ENCODE data around the gene MGLL.

MGLL gene

GRCh38 chr3:127817406-127817841 lies 4.9 kb downstream of the MGLL start:
- H3K4me3 Mint-ChIP-seq, result no peak overlapping the region
- H3K27me3 Mint-ChIP-seq, result peaks cover 61% of the 10 kb centered on the region
- ATAC-seq (replicated peaks; ENCODE audit: extremely low read depth, poor library complexity, severe bottlenecking) (no peak), DNase-seq (ENCODE audit: low spot score in 2 of 2) (no peak)
- no peaks in the 10 kb centered on the region for H3K36me3 Mint-ChIP-seq (ENCODE audit: insufficient read depth)
- no peaks in the 10 kb centered on the region for H3K4me1 Mint-ChIP-seq
- no peaks in the 10 kb centered on the region for H3K9me3 Mint-ChIP-seq
- no peak overlapping the region for H3K27ac Mint-ChIP-seq (ENCODE audit: low read depth)

- ATAC-seq (replicated peaks; ENCODE audit: extremely low read depth, poor library complexity, severe bottlenecking), result no peak
- Mint-ChIP-seq H3K27me3 (peaks cover 56% of the 10 kb centered on the region), H3K27ac (ENCODE audit: low read depth) (no peak overlapping the region), H3K4me3 (no peak overlapping the region), H3K4me1 (no peaks in the 10 kb centered on the region), H3K36me3 (ENCODE audit: insufficient read depth) (no peaks in the 10 kb centered on the region), H3K9me3 (no peaks in the 10 kb centered on the region)
- no peak for DNase-seq (ENCODE audit: low spot score in 2 of 2)
Measured at GRCh38 chr3:127816783-127817405, 5.4 kb downstream of the MGLL start.

GRCh38 chr3:127815641-127816605 lies 6.4 kb downstream of the MGLL start:
- H3K27ac Mint-ChIP-seq (ENCODE audit: low read depth), result no peak overlapping the region
- no peak overlapping the region for H3K4me3 Mint-ChIP-seq
- peaks cover 46% of the 10 kb centered on the region for H3K27me3 Mint-ChIP-seq

GRCh38 chr3:127815001-127815400 lies 7.3 kb downstream of the MGLL start:
- DNase-seq (ENCODE audit: low spot score in 2 of 2), result no peak
- no peaks in the 10 kb centered on the region for H3K4me1 Mint-ChIP-seq
- H3K9me3 Mint-ChIP-seq, result no peaks in the 10 kb centered on the region
- no peak overlapping the region for H3K27ac Mint-ChIP-seq (ENCODE audit: low read depth)
- ATAC-seq (replicated peaks; ENCODE audit: extremely low read depth, poor library complexity, severe bottlenecking), result no peak
- H3K36me3 Mint-ChIP-seq (ENCODE audit: insufficient read depth), result no peaks in the 10 kb centered on the region
- H3K27me3 Mint-ChIP-seq, result peaks cover 37% of the 10 kb centered on the region
- no peak overlapping the region for H3K4me3 Mint-ChIP-seq

More at GRCh38 chr3:127815641-127816605, 6.4 kb downstream of the MGLL start:
- DNase-seq (ENCODE audit: low spot score in 2 of 2) (no peak), ATAC-seq (replicated peaks; ENCODE audit: extremely low read depth, poor library complexity, severe bottlenecking) (no peak)
- H3K36me3 Mint-ChIP-seq (ENCODE audit: insufficient read depth), result no peaks in the 10 kb centered on the region
- no peaks in the 10 kb centered on the region for H3K4me1 Mint-ChIP-seq
- H3K9me3 Mint-ChIP-seq, result no peaks in the 10 kb centered on the region

GRCh38 chr3:127814325-127814781 lies 8.0 kb downstream of the MGLL start:
- ATAC-seq (replicated peaks; ENCODE audit: extremely low read depth, poor library complexity, severe bottlenecking), result no peak
- no peak for DNase-seq (ENCODE audit: low spot score in 2 of 2)

GRCh38 chr3:127812151-127812550 lies 10.2 kb downstream of the MGLL start:
- no peak for ATAC-seq (replicated peaks; ENCODE audit: extremely low read depth, poor library complexity, severe bottlenecking)
- H3K27ac Mint-ChIP-seq (ENCODE audit: low read depth), result no peak overlapping the region
- H3K27me3 Mint-ChIP-seq, result peaks cover 31% of the 10 kb centered on the region
- no peak for DNase-seq (ENCODE audit: low spot score in 2 of 2)
- H3K36me3 Mint-ChIP-seq (ENCODE audit: insufficient read depth), result no peaks in the 10 kb centered on the region
- no peaks in the 10 kb centered on the region for H3K4me1 Mint-ChIP-seq
- no peak overlapping the region for H3K4me3 Mint-ChIP-seq
- H3K9me3 Mint-ChIP-seq, result no peaks in the 10 kb centered on the region

More at GRCh38 chr3:127814325-127814781, 8.0 kb downstream of the MGLL start:
- Mint-ChIP-seq H3K9me3 (no peaks in the 10 kb centered on the region), H3K4me3 (no peak overlapping the region), H3K27me3 (peaks cover 32% of the 10 kb centered on the region), H3K4me1 (no peaks in the 10 kb centered on the region), H3K27ac (ENCODE audit: low read depth) (no peak overlapping the region), H3K36me3 (ENCODE audit: insufficient read depth) (no peaks in the 10 kb centered on the region)

GRCh38 chr3:127811717-127812116 lies 10.6 kb downstream of the MGLL start:
- H3K36me3 Mint-ChIP-seq (ENCODE audit: insufficient read depth), result no peaks in the 10 kb centered on the region
- no peak for DNase-seq (ENCODE audit: low spot score in 2 of 2)

GRCh38 chr3:127809611-127810010 lies 12.7 kb downstream of the MGLL start:
- Mint-ChIP-seq H3K27me3 (peaks cover 12% of the 10 kb centered on the region), H3K36me3 (ENCODE audit: insufficient read depth) (no peaks in the 10 kb centered on the region), H3K27ac (ENCODE audit: low read depth) (no peak overlapping the region), H3K9me3 (no peaks in the 10 kb centered on the region), H3K4me3 (no peak overlapping the region), H3K4me1 (no peaks in the 10 kb centered on the region)
- DNase-seq (ENCODE audit: low spot score in 2 of 2) (no peak), ATAC-seq (replicated peaks; ENCODE audit: extremely low read depth, poor library complexity, severe bottlenecking) (no peak)

More at GRCh38 chr3:127811717-127812116, 10.6 kb downstream of the MGLL start:
- H3K4me3 Mint-ChIP-seq, result no peak overlapping the region
- H3K27ac Mint-ChIP-seq (ENCODE audit: low read depth), result no peak overlapping the region
- H3K9me3 Mint-ChIP-seq, result no peaks in the 10 kb centered on the region
- H3K27me3 Mint-ChIP-seq, result peaks cover 27% of the 10 kb centered on the region
- no peaks in the 10 kb centered on the region for H3K4me1 Mint-ChIP-seq
- no peak for ATAC-seq (replicated peaks; ENCODE audit: extremely low read depth, poor library complexity, severe bottlenecking)

GRCh38 chr3:127809211-127809610 lies 13.1 kb downstream of the MGLL start:
- no peaks in the 10 kb centered on the region for H3K9me3 Mint-ChIP-seq
- ATAC-seq (replicated peaks; ENCODE audit: extremely low read depth, poor library complexity, severe bottlenecking) (no peak), DNase-seq (ENCODE audit: low spot score in 2 of 2) (no peak)
- H3K27me3 Mint-ChIP-seq, result peaks cover 12% of the 10 kb centered on the region
- H3K4me3 Mint-ChIP-seq, result no peak overlapping the region
- no peaks in the 10 kb centered on the region for H3K4me1 Mint-ChIP-seq
- no peak overlapping the region for H3K27ac Mint-ChIP-seq (ENCODE audit: low read depth)
- H3K36me3 Mint-ChIP-seq (ENCODE audit: insufficient read depth), result no peaks in the 10 kb centered on the region

GRCh38 chr3:127808197-127808596 lies 14.1 kb downstream of the MGLL start:
- Mint-ChIP-seq H3K27ac (ENCODE audit: low read depth) (no peak overlapping the region), H3K27me3 (peaks cover 7% of the 10 kb centered on the region), H3K9me3 (no peaks in the 10 kb centered on the region), H3K4me3 (no peak overlapping the region), H3K4me1 (no peaks in the 10 kb centered on the region), H3K36me3 (ENCODE audit: insufficient read depth) (peaks cover 2% of the 10 kb centered on the region)
- no peak for DNase-seq (ENCODE audit: low spot score in 2 of 2)
- ATAC-seq (replicated peaks; ENCODE audit: extremely low read depth, poor library complexity, severe bottlenecking), result no peak

- Mint-ChIP-seq H3K27ac (ENCODE audit: low read depth) (no peak overlapping the region), H3K4me3 (no peak overlapping the region), H3K27me3 (no peaks in the 10 kb centered on the region), H3K4me1 (peaks cover 5% of the 10 kb centered on the region), H3K9me3 (no peaks in the 10 kb centered on the region), H3K36me3 (ENCODE audit: insufficient read depth) (peaks cover 2% of the 10 kb centered on the region)
- no peak for DNase-seq (ENCODE audit: low spot score in 2 of 2)
- no peak for ATAC-seq (replicated peaks; ENCODE audit: extremely low read depth, poor library complexity, severe bottlenecking)
Measured at GRCh38 chr3:127805026-127805753, 17.1 kb downstream of the MGLL start.

GRCh38 chr3:127804141-127804540 lies 18.2 kb downstream of the MGLL start:
- Mint-ChIP-seq H3K9me3 (no peaks in the 10 kb centered on the region), H3K4me3 (no peak overlapping the region), H3K27me3 (no peaks in the 10 kb centered on the region), H3K36me3 (ENCODE audit: insufficient read depth) (peaks cover 2% of the 10 kb centered on the region), H3K27ac (ENCODE audit: low read depth) (no peak overlapping the region), H3K4me1 (peaks cover 5% of the 10 kb centered on the region)
- no peak for ATAC-seq (replicated peaks; ENCODE audit: extremely low read depth, poor library complexity, severe bottlenecking)
- DNase-seq (ENCODE audit: low spot score in 2 of 2), result no peak
